HG03139 (cell line): ENCODE data around the gene GNG12.

Experiments
- ATAC-seq: cut with Tn5 transposase; IDR thresholded peaks from one replicate; pipeline ENCODE4 v1.9.1; 2021; ENCODE audit not compliant: unreplicated experiment

GNG12 gene

GRCh38 chr1:67686267-67687197 lies 146.7 kb downstream of the GNG12 start:
- peak; percentile 15 for ATAC-seq

DNA sequence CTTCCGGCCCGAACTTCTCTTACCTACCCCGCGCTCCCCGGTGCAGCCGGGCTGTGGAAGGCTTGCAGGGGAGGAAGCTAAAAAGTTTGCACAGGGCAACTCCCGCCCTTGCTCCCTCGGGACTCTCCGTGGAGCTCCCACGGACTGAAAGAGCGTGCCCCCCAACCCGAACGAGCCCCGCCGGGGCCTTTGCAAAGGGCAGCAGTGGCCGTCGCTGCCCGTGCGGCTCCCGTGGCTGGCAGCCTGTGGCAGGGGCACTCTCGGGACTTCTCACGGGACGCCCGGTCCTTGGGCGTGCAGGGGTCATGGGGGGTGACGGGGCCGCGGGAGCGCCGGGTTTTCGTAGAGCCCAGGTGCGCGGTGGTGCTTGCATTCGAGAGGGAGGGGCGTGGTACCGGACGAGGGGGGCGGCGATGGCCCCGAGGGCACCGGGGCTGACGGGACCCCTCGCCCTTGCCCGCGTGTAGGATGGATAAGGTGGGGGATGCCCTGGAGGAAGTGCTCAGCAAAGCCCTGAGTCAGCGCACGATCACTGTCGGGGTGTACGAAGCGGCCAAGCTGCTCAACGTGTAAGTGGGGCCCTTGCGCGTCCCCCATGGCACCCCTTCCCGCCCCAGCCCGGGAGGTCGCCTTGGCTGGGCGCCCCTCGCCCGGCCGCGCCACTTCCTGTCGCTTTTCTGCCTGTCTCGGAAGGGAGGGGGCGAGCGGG lies 147.6 kb downstream of the GNG12 start:
- ATAC-seq: peak; percentile 12

- peak; percentile 82 for ATAC-seq
Measured at GRCh38 chr1:67685067-67685557, 148.2 kb downstream of the GNG12 start, which contains the start of gene GADD45A. TSS of gene GADD45A (plus strand) at chr1:67685201. CDS start at chr1:67685495, 294 bp downstream.

DNA sequence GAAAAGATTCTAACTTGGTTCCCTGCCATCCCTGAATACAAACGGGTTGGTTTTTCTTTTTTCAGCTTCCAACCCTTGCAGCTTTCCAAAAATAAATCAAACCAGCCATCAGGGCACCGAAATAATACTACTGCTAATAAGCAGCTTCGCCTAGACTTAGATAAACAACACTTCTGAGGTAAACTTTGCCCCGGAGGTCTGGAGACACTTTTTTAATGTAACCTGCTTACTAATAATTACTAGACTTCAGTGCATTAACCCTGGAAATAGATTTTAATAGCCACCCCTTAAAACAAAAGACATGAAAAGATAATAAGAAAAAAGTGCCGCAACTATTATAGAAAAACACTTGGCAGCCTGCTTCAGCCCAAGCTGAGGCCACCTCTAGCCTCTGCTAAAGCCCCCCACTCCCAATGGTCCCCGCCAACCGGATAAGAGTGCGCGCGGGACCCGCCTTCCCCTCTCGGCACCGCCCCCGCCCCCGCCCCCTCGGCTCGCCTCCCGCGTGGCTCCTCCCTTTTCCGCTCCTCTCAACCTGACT lies 148.7 kb downstream of the GNG12 start:
- no peak for ATAC-seq

- ATAC-seq: no peak
Measured at GRCh38 chr1:67683766-67684525, 149.3 kb downstream of the GNG12 start.

DNA sequence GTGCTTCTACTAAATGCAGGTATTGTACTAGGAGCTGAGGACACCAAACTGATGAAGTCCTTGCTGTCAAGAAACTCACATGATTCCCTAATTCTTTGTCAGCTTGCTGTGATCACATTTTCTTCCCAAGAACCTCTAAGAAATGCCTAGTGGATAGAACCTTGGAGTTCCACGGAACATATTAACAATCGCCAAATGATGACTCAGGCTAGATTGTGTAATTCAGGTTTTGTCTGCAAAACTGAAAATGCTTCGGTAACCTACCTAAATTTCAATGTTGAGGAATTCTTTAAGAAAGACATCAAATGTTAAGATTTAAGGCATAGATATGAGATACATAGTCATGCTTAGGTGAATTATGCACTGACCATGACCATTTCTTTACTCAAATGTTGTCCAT lies 150.0 kb downstream of the GNG12 start:
- no peak for ATAC-seq

DNA sequence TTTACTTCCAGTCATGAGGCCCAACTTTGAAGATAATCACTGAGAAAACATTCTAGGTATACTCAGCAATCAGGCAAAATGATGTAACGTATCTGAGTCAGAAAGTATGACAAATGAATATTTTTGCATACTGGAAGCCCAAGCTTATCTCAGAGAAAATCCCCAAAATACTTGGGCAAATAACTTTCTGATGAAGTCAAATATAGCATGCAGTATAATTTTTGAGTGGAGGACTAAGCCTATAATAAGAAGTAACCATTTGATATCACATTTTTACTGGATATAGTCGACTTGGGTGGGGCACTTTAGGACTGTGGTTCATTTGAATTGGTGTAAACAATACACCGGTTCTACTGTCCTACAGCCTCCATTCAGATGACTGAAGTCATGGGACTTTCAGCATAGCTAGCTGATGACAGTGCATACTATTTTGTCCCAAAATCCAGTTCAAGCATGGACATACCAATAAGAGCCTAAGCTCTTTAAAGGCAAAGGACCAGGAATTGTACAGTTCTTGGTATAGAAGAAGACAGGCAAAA lies 150.5 kb downstream of the GNG12 start:
- no peak for ATAC-seq

DNA sequence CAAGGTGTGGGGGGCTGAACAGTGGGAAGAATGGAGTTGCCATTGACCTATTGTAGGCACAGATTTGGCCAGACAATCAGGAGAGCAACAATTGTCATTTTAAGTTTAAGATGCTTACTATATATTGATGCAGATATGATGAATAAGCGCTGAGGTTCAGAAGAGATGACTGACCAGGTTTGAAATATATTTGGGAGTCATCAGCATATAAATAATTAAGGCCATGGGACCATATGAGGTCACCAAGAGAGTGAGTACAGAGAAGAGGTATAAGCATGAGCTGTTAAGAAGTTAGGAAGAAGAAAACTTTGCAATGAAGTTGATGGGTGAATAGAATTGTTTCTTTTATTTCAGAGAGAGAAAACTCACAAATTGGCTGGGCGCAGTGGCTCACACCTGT lies 152.8 kb downstream of the GNG12 start:
- no peak for ATAC-seq

DNA sequence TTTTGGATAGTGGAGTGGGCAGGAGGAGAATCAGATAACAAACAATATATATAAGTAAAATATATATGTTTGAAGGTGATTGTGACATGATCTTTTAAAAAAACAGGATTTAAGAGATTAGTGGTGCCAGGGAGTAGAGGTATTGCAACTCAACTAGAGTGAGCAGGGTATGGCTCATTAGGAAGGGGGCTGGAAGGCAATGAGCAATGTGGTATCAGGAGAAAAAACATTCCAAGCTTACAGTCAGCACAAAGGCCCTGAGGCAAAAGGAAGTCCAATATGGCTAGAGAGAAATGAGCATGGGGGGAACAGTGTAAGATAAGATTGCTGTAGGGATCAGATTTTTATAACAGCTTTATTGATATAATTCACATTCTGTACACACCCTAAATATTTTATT lies 153.6 kb downstream of the GNG12 start:
- ATAC-seq: no peak

GRCh38 chr1:67677930-67678329 lies 155.3 kb downstream of the GNG12 start:
- no peak for ATAC-seq

GRCh38 chr1:67677408-67677807 lies 155.9 kb downstream of the GNG12 start:
- ATAC-seq: no peak

- ATAC-seq: no peak
Measured at GRCh38 chr1:67676946-67677345, 156.3 kb downstream of the GNG12 start.

DNA sequence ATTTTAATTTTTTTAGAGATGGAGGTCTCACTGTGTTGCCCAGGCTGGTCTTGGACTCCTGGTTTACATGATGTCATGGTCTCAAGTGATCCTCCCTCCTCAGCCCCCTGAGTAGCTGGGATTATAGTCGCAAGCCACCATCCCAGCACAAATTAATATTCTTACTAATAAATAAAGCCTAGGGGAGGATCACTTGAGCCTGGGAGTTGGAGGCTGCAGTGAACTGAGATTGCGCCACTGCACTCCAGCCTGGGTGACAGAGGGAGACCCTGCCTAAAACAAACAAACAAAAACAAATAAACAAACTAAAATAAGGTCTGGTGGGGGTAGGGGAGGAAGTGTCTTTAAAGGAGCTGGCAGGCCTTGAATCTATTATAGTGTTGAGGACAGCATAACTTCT lies 157.0 kb downstream of the GNG12 start:
- no peak for ATAC-seq

GRCh38 chr1:67675800-67676199 lies 157.5 kb downstream of the GNG12 start:
- ATAC-seq: no peak

GRCh38 chr1:67674260-67675011 lies 158.8 kb downstream of the GNG12 start:
- ATAC-seq: no peak

DNA sequence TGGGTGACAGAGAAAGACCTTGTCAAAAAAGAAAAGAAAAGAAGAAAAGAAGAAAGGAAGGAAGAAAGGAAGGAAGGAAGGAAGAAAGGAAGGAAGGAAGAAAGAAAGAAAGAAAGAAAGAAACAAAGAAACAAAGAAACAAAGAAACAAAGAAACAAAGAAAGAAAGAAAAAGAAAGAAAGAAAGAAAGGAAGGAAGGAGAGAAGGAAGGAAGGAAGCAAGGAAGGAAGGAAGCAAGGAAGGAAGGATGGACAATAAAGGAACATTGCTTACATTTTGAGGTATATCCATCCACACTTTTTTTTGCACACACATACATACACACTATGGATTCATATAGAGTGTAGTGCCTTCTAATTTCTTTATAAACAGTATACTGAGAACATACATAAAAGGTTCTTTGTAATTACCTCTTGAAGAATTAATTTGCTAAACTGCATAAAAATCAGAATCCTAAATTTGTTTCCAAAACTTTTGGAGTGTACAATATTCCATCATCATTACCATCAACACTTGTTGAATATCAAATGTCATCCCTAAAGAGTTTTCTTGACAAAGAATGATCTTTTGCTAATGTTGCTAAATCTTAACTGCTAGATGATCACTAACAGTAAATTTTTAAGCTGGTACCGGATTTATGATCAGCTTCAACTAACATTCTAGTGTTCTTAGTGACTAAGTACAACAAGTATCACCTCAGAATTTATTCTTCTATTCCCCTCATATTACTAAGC lies 159.6 kb downstream of the GNG12 start:
- no peak for ATAC-seq

DNA sequence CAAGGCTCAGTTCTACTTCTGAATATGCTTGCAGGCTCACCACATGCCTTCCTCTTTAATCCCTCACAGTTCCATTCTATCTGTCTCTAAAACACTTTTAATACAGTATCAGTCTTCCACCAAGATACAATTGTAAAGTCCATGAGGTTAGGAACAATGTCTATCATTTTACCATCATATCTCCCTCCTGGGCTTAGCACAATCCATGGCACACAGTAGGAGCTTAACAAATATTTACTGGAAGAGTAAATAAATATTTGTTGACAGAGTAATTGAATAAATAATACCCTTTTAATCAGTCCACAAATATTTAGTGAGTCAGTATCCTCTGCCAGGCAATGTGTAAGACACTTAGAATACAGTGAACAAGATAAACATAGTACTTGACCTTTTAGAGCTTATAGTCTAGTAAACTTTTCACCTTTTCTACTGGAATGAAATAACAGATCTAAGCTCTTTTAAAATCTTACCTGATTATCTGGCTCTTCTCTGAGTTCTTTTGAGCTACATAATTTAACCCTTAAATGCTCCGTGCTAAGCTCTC lies 160.9 kb downstream of the GNG12 start:
- ATAC-seq: no peak

GRCh38 chr1:67668660-67669059 lies 164.6 kb downstream of the GNG12 start:
- no peak for ATAC-seq

DNA sequence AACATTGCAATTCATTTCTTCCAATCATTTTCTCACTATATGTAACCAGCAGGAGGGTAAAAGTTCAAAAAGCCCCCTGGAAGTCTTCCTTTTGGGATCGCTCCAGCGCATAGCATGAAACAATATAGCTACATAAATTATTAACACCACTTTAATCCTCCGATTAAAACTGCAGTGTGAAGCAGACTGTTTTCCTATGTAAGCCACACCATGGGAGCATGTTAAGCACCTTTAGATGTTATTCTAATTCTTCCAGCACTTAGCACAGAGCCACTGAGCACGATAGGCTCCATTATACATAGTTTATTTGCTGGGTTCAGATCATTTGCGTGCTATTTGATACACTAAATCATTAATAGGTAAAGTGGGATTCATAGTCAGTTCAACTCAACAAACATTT lies 166.6 kb downstream of the GNG12 start:
- ATAC-seq: no peak
